Measurements from ENCODE around the gene ATXN7L1. TPM values are rescaled to one million over a fixed set of nuclear protein-coding genes. Genes with fewer than 3 reads are reported as not detected.

ATXN7L1 gene
- total RNA-seq, 1 donor from 2014 or later, result 12.6 TPM

GRCh38 chr7:105594034-105594433, 282.4 kb downstream of the ATXN7L1 start:
- Mint-ChIP-seq H3K27me3 (ENCODE audit: unreplicated experiment) (peaks cover 19% of the 10 kb centered on the region), H3K9me3 (ENCODE audit: unreplicated experiment) (no peaks in the 10 kb centered on the region), H3K4me3 (ENCODE audit: unreplicated experiment) (no peak overlapping the region), H3K36me3 (ENCODE audit: unreplicated experiment) (no peaks in the 10 kb centered on the region), H3K27ac (ENCODE audit: unreplicated experiment) (no peak overlapping the region), H3K4me1 (ENCODE audit: unreplicated experiment) (peaks cover 6% of the 10 kb centered on the region)
- DNase-seq (ENCODE audit: extremely low spot score, unreplicated experiment), result no peak
- TF ChIP-seq, protein P1, sequence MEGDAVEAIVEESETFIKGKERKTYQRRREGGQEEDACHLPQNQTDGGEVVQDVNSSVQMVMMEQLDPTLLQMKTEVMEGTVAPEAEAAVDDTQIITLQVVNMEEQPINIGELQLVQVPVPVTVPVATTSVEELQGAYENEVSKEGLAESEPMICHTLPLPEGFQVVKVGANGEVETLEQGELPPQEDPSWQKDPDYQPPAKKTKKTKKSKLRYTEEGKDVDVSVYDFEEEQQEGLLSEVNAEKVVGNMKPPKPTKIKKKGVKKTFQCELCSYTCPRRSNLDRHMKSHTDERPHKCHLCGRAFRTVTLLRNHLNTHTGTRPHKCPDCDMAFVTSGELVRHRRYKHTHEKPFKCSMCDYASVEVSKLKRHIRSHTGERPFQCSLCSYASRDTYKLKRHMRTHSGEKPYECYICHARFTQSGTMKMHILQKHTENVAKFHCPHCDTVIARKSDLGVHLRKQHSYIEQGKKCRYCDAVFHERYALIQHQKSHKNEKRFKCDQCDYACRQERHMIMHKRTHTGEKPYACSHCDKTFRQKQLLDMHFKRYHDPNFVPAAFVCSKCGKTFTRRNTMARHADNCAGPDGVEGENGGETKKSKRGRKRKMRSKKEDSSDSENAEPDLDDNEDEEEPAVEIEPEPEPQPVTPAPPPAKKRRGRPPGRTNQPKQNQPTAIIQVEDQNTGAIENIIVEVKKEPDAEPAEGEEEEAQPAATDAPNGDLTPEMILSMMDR (IDR thresholded peaks at IDR 0.05), result no peak

DNA sequence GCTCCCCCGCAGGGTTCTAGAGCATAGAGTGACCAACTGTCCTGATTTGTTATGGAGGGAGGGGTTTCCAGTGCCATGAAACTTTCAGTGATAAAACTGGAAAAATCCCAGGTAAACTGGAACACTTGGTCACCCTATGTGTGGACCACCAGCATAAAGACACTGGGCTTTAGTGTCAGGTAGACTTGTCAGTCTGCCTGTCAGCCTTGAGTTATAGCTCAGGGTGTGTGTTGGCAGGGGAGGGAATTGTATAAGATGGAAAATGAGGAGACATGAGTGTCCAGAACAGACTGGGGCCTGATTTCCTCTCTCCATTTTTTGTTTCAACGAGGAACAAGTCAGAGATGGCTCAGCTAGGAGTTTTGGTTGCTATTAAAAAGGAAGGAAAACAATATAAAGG, 284.9 kb downstream of the ATXN7L1 start:
- peaks cover 16% of the 10 kb centered on the region for H3K4me1 Mint-ChIP-seq (ENCODE audit: unreplicated experiment)
- H3K36me3 Mint-ChIP-seq (ENCODE audit: unreplicated experiment), result no peaks in the 10 kb centered on the region
- H3K27me3 Mint-ChIP-seq (ENCODE audit: unreplicated experiment), result peaks cover 12% of the 10 kb centered on the region
- no peaks in the 10 kb centered on the region for H3K9me3 Mint-ChIP-seq (ENCODE audit: unreplicated experiment)
- no peak overlapping the region for H3K27ac Mint-ChIP-seq (ENCODE audit: unreplicated experiment)
- no peak for DNase-seq (ENCODE audit: extremely low spot score, unreplicated experiment)
- TF ChIP-seq, protein P1 (IDR thresholded peaks at IDR 0.05), result no peak
- H3K4me3 Mint-ChIP-seq (ENCODE audit: unreplicated experiment), result no peak overlapping the region

DNA sequence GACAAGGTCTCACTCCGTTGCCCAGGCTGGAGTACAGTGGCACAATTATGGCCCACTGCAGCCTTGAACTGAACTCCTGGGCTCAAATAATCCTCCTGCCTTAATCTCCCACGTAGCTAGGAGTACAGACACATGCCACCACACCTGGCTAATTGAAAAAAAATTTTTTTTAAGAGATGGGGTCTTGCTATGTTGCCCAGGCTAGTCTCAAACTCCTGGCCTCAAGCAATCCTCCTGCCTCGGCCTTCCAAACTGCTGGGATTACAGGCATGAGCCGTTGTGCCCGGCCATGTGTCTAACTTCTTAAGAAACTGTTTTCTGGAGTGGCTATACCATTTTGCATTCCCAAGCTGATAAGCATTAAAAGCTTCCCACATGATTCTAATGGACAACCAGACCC, 285.6 kb downstream of the ATXN7L1 start:
- Mint-ChIP-seq H3K4me3 (ENCODE audit: unreplicated experiment) (no peak overlapping the region), H3K27ac (ENCODE audit: unreplicated experiment) (no peak overlapping the region), H3K36me3 (ENCODE audit: unreplicated experiment) (no peaks in the 10 kb centered on the region), H3K4me1 (ENCODE audit: unreplicated experiment) (peaks cover 16% of the 10 kb centered on the region), H3K9me3 (ENCODE audit: unreplicated experiment) (no peaks in the 10 kb centered on the region), H3K27me3 (ENCODE audit: unreplicated experiment) (peaks cover 12% of the 10 kb centered on the region)
- TF ChIP-seq, protein P1 (IDR thresholded peaks at IDR 0.05), result no peak
- DNase-seq (ENCODE audit: extremely low spot score, unreplicated experiment), result no peak

DNA sequence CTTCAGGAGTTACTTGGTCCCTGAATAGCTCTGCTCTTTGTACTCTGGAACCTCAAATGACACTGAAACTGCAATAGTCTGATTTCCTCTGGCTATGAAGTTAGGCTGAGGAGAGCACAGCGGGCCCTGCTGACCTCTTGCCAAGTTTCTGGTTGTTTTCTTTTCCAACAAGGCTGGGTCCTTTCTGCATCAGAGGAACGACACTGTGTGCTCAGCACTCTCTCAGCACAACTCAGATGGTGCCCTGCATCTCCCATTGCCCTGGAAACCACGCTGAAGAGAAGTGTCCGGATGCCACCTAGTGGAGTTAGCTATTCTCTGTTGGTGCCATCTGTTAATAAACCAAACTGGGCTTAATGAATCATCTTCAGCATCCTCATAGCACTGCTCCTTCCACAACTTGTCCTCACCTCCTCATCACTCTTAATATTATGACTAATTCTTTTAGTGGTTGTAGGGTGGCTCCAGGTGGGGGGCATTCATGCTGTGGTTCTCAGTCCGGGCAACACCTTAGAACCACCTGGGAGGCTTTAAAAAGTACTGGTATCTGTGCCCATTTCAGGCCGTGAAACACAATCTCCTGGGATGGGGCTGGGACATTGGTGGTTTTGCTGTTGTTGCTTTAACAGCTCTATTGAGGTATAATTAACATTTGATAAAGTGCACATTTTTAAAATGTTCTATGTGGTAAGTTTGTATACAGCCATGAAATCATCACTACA, 286.9 kb downstream of the ATXN7L1 start:
- Mint-ChIP-seq H3K27me3 (ENCODE audit: unreplicated experiment) (peaks cover 5% of the 10 kb centered on the region), H3K36me3 (ENCODE audit: unreplicated experiment) (no peaks in the 10 kb centered on the region), H3K9me3 (ENCODE audit: unreplicated experiment) (peaks cover 2% of the 10 kb centered on the region), H3K27ac (ENCODE audit: unreplicated experiment) (peak overlapping the region; percentile 53), H3K4me1 (ENCODE audit: unreplicated experiment) (peaks cover 16% of the 10 kb centered on the region), H3K4me3 (ENCODE audit: unreplicated experiment) (no peak overlapping the region)
- TF ChIP-seq, protein P1 (IDR thresholded peaks at IDR 0.05), result peak; percentile 85
- DNase-seq (ENCODE audit: extremely low spot score, unreplicated experiment), result peak; percentile 89

GRCh38 chr7:105587909-105588635, 288.3 kb downstream of the ATXN7L1 start:
- no peaks in the 10 kb centered on the region for H3K27me3 Mint-ChIP-seq (ENCODE audit: unreplicated experiment)
- peaks cover 9% of the 10 kb centered on the region for H3K9me3 Mint-ChIP-seq (ENCODE audit: unreplicated experiment)
- peaks cover 3% of the 10 kb centered on the region for H3K36me3 Mint-ChIP-seq (ENCODE audit: unreplicated experiment)
- H3K4me3 Mint-ChIP-seq (ENCODE audit: unreplicated experiment), result no peak overlapping the region
- H3K27ac Mint-ChIP-seq (ENCODE audit: unreplicated experiment), result peak overlapping the region; percentile 47
- TF ChIP-seq, protein P1 (IDR thresholded peaks at IDR 0.05), result no peak
- DNase-seq (ENCODE audit: extremely low spot score, unreplicated experiment), result no peak
- peaks cover 16% of the 10 kb centered on the region for H3K4me1 Mint-ChIP-seq (ENCODE audit: unreplicated experiment)
